HG03565 (cell line): Measurements from ENCODE around the gene COMTD1.
"Not testable (repeated sequence)": the region's sequence is repeated elsewhere in the genome, so short reads cannot be mapped to it uniquely, and the experiment has no call there.

Experiments used
- ATAC-seq: cut with Tn5 transposase; IDR thresholded peaks from one replicate; pipeline ENCODE4 v1.9.1; 2021; ENCODE audit warnings: mild to moderate bottlenecking, moderate library complexity; ENCODE audit not compliant: unreplicated experiment

Gene COMTD1

GRCh38 chr10:75226095-75226494, 9.7 kb downstream of the COMTD1 start:
- ATAC-seq, result no peak

GRCh38 chr10:75223507-75223906, 12.2 kb downstream of the COMTD1 start:
- ATAC-seq, result no peak

GRCh38 chr10:75221492-75221891, 14.3 kb downstream of the COMTD1 start:
- ATAC-seq, result not testable (repeated sequence)

GRCh38 chr10:75220274-75220673, 15.5 kb downstream of the COMTD1 start:
- no peak for ATAC-seq

- no peak for ATAC-seq
Observed at GRCh38 chr10:75212343-75212742, 23.4 kb downstream of the COMTD1 start.

GRCh38 chr10:75211007-75211691, 24.6 kb downstream of the COMTD1 start:
- no peak for ATAC-seq

GRCh38 chr10:75210282-75211006, 25.3 kb downstream of the COMTD1 start, which contains the start of gene VDAC2:
VDAC2 (plus strand) TSS chr10:75210796; CDS start chr10:75211159, 363 bp downstream.
- ATAC-seq, result peak; percentile 72

- ATAC-seq, result peak; percentile 30
Observed at GRCh38 chr10:75209921-75210281, 25.9 kb downstream of the COMTD1 start.

GRCh38 chr10:75209086-75209920, 26.5 kb downstream of the COMTD1 start:
- no peak for ATAC-seq

- no peak for ATAC-seq
Observed at GRCh38 chr10:75208181-75208580, 27.6 kb downstream of the COMTD1 start.

GRCh38 chr10:75207857-75208144, 28.0 kb downstream of the COMTD1 start:
- ATAC-seq, result no peak

GRCh38 chr10:75207079-75207856, 28.5 kb downstream of the COMTD1 start:
- ATAC-seq, result no peak

GRCh38 chr10:75206638-75207037, 29.1 kb downstream of the COMTD1 start:
- ATAC-seq, result not testable (repeated sequence)

- no peak for ATAC-seq
Observed at GRCh38 chr10:75205908-75206307, 29.8 kb downstream of the COMTD1 start.

GRCh38 chr10:75203724-75204123, 32.0 kb downstream of the COMTD1 start:
- ATAC-seq, result no peak

- ATAC-seq, result not testable (repeated sequence)
Observed at GRCh38 chr10:75203046-75203620, 32.6 kb downstream of the COMTD1 start.

- no peak for ATAC-seq
Observed at GRCh38 chr10:75202321-75203045, 33.3 kb downstream of the COMTD1 start.

- no peak for ATAC-seq
Observed at GRCh38 chr10:75201793-75202307, 33.9 kb downstream of the COMTD1 start.

GRCh38 chr10:75199949-75200348, 35.8 kb downstream of the COMTD1 start:
- ATAC-seq, result not testable (repeated sequence)

- ATAC-seq, result no peak
Observed at GRCh38 chr10:75197906-75198305, 37.9 kb downstream of the COMTD1 start.
